Ascending aorta (tissue), 2 donors: ENCODE measurements around the gene AGXT2. TPM values are rescaled to one million over a fixed set of nuclear protein-coding genes. Genes with fewer than 3 reads are reported as not detected.
"Not testable (repeated sequence)": the region's sequence is repeated elsewhere in the genome, so short reads cannot be mapped to it uniquely, and the experiment has no call there.

ENCODE experiments used
- DNase-seq, 2 donors: peaks; one replicate each; pipeline ENCODE4 v3.0.0-alpha.2; 2019; ENCODE audit warnings: low spot score in 2 of 2
- H3K27ac ChIP-seq, 2 donors: fragments of 200-600 bp; sonication (generic); one replicate each; pipeline ENCODE4 v1.5.1; 2016 to 2017; ENCODE audit warnings: mild to moderate bottlenecking in 1 of 2
- H3K27me3 ChIP-seq: fragments of 200-600 bp; sonication (generic); one replicate; pipeline ENCODE4 v1.5.1; 2017
- H3K36me3 ChIP-seq, 2 donors: fragments of 200-600 bp; sonication (generic); one replicate each; pipeline ENCODE4 v1.5.1; 2016
- H3K4me1 ChIP-seq, 2 donors: fragments of 200-600 bp; sonication (generic); one replicate each; pipeline ENCODE4 v1.5.1; 2016 to 2017; ENCODE audit warnings: mild to moderate bottlenecking in 1 of 2
- H3K4me3 ChIP-seq, 2 donors: fragments of 200-600 bp; sonication (generic); one replicate each; pipeline ENCODE4 v1.5.1; 2016 to 2017; ENCODE audit warnings: mild to moderate bottlenecking in 1 of 2
- H3K9me3 ChIP-seq, 2 donors: fragments of 200-600 bp; sonication (generic); one replicate each; pipeline ENCODE4 v1.5.1; 2016
- CTCF ChIP-seq, 3 experiments: fragments of 200-600 bp in 2 of 3; fragments of 450-650 bp in 1 of 3; sonication (generic) in 2 of 3; IDR thresholded peaks; one replicate each; pipeline ENCODE4 v1.5.1; 2016 to 2019; ENCODE audit warnings: antibody characterized with exemption in 3 of 3, mild to moderate bottlenecking in 1 of 3, moderate library complexity in 1 of 3
- intact Hi-C: fragments of 100-400 bp; cut with DNase I; formaldehyde crosslinking; loops from one replicate; pipeline ENCODE4 v1.15.1; 2023
- total RNA-seq: library from RNA; depleted of rRNA; stranded (reverse); fragments of >200 nt; gene quantifications from one replicate; pipeline ENCODE4 v1.1.0, GENCODE V29; 2016

Gene AGXT2
- total RNA-seq, 1 donor from 2014 or later = not detected

GRCh38 chr5:34977934-34978613, 69.7 kb downstream of the AGXT2 start:
- intact Hi-C loops = no loop called here
- Histone ChIP-seq H3K36me3 (no peaks in the 10 kb centered on the region), H3K27ac (no peak overlapping the region), H3K4me3 (no peak overlapping the region), H3K9me3 (no peaks in the 10 kb centered on the region), H3K27me3 (no peaks in the 10 kb centered on the region), H3K4me1 (no peaks in the 10 kb centered on the region)
- DNase-seq = no peak
- TF ChIP-seq CTCF (IDR thresholded peaks at IDR 0.05) = no peak

- Histone ChIP-seq H3K27ac (no peak overlapping the region), H3K36me3 (no peaks in the 10 kb centered on the region), H3K9me3 (no peaks in the 10 kb centered on the region), H3K27me3 (no peaks in the 10 kb centered on the region), H3K4me1 (no peaks in the 10 kb centered on the region), H3K4me3 (no peak overlapping the region)
- no peak for TF ChIP-seq CTCF (IDR thresholded peaks at IDR 0.05)
- intact Hi-C loops = no loop called here
- no peak for DNase-seq
Observed at GRCh38 chr5:34976347-34976746, 71.4 kb downstream of the AGXT2 start.

- H3K27ac ChIP-seq, DNase-seq, H3K4me1 ChIP-seq, H3K27me3 ChIP-seq, H3K9me3 ChIP-seq, H3K36me3 ChIP-seq, H3K4me3 ChIP-seq, intact Hi-C loops: not testable (repeated sequence)
Observed at GRCh38 chr5:34971655-34972054, 76.1 kb downstream of the AGXT2 start.

GRCh38 chr5:34970552-34970951, 77.2 kb downstream of the AGXT2 start:
- Histone ChIP-seq H3K27me3 (no peaks in the 10 kb centered on the region), H3K9me3 (no peaks in the 10 kb centered on the region), H3K36me3 (no peaks in the 10 kb centered on the region), H3K4me3 (no peak overlapping the region), H3K4me1 (no peaks in the 10 kb centered on the region), H3K27ac (no peak overlapping the region)
- DNase-seq = no peak
- no peak for TF ChIP-seq CTCF (IDR thresholded peaks at IDR 0.05)
- intact Hi-C loops = no loop called here

GRCh38 chr5:34968258-34968657, 79.5 kb downstream of the AGXT2 start:
- no peak for DNase-seq
- Histone ChIP-seq H3K4me1 (no peaks in the 10 kb centered on the region), H3K36me3 (no peaks in the 10 kb centered on the region), H3K27me3 (no peaks in the 10 kb centered on the region), H3K4me3 (no peak overlapping the region), H3K27ac (no peak overlapping the region), H3K9me3 (no peaks in the 10 kb centered on the region)
- intact Hi-C loops = no loop called here
- no peak for TF ChIP-seq CTCF (IDR thresholded peaks at IDR 0.05)

- H3K36me3 ChIP-seq = no peaks in the 10 kb centered on the region
- no peak for DNase-seq
- H3K27me3 ChIP-seq = no peaks in the 10 kb centered on the region
- no peak for TF ChIP-seq CTCF (IDR thresholded peaks at IDR 0.05)
- no peak overlapping the region for H3K4me3 ChIP-seq
- H3K27ac ChIP-seq = no peak overlapping the region
- no peaks in the 10 kb centered on the region for H3K4me1 ChIP-seq
- intact Hi-C loops = no loop called here
- H3K9me3 ChIP-seq = no peaks in the 10 kb centered on the region
Observed at GRCh38 chr5:34967540-34967939, 80.2 kb downstream of the AGXT2 start.
